OCI-M2 (cell line): Measurements from ENCODE around the gene SCN9A.
"Not testable (repeated sequence)": the region's sequence is repeated elsewhere in the genome, so short reads cannot be mapped to it uniquely, and the experiment has no call there.

ENCODE experiments used
- DNase-seq: peaks from one replicate; lab custom pipeline; 2025; ENCODE audit not compliant: unreplicated experiment; lab: John Stamatoyannopoulos, UW

SCN9A gene

DNA sequence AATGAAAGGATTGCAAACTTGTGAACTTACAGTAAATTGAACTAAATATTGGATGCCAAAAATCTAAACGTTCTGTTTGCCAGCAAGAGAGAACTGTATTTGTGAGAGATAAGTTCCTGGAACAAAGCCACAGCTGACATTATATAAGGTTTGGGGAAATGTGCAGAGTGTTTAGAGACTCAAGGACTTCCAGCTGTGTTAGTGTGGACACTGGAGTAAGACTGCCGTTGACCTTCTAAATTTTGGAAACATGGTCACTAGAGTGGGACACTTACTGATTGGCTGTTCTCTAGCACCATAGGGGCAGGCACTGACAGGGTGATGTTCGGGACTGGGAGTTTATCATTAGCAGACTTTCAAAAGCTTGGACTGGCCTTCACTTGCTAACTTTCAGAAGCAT, 40.5 kb downstream of the SCN9A start:
- no peak for DNase-seq

DNA sequence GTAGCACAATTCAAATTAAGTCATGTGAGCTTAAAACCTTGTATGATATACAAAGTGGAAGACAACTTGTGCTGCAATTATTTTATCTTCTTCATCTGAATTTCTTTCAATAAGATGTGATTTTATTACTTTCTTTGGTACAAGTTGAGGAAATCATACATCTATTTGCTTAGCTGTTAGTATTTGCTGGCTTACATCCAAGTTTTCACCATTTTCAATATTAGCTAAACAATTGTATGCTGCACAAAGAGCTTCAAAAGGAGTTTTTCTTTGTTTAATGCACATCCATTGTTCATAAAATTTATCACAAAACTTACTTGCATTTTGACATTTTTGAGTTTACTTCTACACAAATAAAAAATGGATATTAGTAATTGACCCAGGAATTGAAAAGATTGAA, 40.9 kb downstream of the SCN9A start:
- DNase-seq, result no peak

DNA sequence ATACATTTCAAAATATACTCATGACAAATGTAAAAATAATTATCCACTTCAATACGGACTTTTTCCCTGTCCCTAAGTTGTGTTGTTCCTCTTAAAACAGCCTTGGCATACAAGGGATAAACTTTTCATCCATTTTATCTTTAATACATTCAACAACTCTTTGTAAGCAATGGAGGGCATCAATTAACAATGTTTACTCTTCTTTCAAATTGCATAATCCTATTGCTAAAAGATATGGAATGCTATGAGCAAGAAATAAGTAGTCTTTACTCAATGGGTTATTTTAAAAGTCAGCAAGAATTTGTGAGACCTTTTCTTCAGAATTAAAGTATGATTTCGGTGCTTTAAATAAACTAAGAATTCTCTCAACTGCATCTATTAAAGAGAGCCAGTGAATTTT, 41.9 kb downstream of the SCN9A start:
- DNase-seq, result no peak

GRCh38 chr2:166332106-166332505, 43.6 kb downstream of the SCN9A start:
- no peak for DNase-seq

DNA sequence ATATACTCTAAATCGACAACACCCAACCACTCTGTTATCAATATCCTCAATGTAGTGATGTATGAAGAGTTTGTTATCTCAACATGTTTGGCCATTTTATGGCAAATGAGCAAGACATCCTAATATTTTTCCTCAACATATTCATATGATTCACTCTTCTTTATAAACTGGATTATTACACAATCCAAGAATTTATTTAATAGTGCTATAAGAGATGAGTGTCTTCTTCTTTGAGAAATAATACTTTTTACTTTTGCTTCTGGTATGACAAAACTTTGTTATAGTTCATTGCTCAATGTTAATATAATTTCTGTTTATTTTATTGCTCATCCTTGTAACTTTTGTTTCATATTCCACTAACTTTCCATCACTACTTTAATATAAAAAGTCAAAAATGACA, 44.3 kb downstream of the SCN9A start:
- no peak for DNase-seq

DNA sequence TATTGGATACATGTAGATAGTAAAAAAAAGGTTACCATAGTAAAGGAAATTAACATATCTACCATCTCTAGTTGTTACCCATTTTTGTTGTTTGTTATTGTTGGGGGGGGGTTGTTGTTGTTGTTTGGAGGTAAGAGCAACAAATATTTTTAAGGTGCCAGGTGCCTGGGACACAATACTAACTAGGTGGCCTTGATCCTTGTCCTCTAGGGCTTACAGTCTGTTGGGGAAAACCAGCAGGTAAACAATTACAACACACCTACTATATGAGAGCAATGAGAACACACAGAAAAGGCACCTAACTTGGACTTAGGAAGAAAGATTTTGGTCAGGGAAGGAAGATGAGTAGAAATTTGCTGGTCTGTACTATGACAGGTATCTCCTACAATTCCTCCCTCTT, 46.3 kb downstream of the SCN9A start:
- no peak for DNase-seq

GRCh38 chr2:166328147-166328546, 47.6 kb downstream of the SCN9A start:
- DNase-seq, result no peak

DNA sequence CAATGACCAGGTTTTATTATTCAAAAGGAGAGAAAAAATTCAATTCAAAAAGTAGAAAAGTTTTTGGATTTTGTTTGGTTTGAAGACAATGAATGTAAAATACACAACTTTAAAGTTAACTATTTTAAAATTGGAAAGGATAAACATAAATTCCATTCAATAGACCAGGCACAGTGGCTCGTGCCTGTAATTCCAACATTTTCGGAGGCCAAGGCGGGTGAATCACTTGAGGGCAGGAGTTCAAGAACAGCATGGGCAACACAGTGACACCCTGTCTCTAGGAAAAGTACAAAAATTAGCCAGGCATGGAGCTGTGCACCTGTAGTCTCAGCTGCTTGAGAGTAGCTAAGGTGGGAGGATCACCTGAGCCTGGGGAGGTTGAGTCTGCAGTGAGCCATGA, 54.7 kb downstream of the SCN9A start:
- DNase-seq, result no peak

GRCh38 chr2:166314022-166314759, 61.6 kb downstream of the SCN9A start:
- no peak for DNase-seq

DNA sequence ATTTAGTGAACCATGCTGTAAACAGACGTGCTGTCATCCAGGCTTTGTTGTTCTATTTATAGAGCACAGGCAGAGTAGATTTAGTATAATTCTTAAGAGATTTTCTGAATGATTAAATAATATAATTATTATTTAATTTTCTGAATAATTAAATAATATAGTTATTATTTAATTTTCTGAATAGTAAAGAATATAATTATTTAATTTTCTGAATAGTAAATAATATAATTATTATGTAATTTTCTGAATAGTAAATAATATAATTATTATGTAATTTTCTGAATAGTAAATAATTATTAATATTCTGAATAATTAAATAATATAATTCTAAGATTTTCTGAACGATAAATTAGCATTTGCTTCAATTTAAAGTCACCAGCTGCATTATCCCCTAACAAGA, 62.9 kb downstream of the SCN9A start:
- not testable (repeated sequence) for DNase-seq

GRCh38 chr2:166307326-166307725, 68.4 kb downstream of the SCN9A start:
- no peak for DNase-seq

- DNase-seq, result no peak
These were observed 71.1 kb downstream of the SCN9A start for GRCh38 chr2:166304656-166305055.

- no peak for DNase-seq
These were observed 73.7 kb downstream of the SCN9A start for GRCh38 chr2:166302036-166302435.

- no peak for DNase-seq
These were observed 77.8 kb downstream of the SCN9A start for GRCh38 chr2:166297951-166298350.

DNA sequence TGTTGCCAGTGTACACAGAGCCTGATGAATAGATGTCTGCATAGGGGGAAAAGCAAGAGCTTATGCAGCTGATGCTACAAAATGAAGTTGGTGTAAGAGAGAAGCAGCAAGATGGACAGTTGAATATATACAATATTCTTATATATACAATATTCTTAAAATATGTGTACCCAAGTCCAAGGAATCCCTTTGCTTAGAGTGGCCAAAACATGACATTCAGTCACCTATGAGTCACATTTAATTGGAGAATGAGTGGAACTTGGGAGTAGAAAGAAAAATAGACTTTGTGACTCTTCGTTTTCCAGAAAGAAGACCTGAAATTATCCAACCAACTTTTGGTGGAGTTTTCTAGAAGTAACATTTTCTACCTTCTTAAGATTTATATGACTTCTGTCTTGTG, 81.8 kb downstream of the SCN9A start:
- no peak for DNase-seq

DNA sequence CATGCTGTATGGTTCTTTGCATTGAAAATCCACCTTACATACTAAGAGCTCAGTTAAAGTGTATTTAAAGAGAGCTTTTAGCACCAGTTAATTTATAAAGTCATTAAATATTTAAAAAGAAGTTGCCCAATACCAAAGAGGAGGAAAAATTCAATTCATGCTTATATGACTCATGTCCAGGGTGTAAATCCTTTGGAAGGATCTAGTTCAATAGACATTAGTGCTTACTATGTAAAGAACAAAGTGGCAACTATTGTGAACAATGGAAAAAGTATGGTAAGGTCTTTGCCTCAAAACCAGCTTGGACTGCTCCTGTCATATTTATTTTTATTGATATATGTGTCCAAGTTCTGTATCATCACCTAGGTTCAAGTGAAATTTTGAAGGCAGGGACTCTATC, 90.5 kb downstream of the SCN9A start:
- no peak for DNase-seq

- DNase-seq, result no peak
These were observed 91.4 kb downstream of the SCN9A start for GRCh38 chr2:166284359-166284758.

- DNase-seq, result no peak
These were observed 93.6 kb downstream of the SCN9A start for GRCh38 chr2:166282154-166282553.

DNA sequence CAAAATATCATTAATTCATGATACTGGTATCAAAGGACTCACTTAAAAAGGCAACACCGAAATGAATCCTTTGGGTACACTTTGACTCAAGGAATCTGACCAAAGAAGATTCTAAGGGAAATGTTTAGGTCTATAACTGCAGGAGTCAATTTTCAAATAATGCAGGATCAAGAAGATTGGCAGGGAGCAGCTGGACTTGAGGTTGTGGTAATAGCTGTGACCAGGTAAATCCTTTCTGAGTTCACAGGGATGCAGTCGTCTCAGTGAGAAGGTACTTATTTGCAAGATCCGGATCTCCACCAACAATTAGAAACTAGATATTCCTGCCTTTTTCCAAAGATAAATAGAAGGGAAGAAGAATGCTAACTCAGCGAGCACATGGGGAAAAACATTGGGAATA, 96.9 kb downstream of the SCN9A start:
- DNase-seq, result no peak

DNA sequence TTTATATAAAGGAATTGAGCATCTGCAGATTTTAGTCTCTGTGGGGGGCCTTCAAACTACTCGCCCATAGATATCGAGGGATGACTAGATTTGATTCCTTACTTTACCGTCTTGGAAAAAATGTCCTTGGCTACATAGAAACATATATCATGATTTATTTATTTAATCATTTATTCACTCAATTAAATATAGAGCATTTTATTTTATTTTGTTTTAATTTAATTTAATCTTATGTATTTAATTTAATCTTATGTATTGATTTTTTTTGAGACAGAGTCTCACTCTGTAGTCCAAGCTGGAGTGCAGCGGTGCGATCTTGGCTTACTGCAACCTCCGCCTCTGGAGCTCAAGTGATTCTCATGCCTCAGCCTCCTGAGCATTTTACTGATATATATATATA, 105.4 kb downstream of the SCN9A start:
- DNase-seq, result no peak

GRCh38 chr2:166269322-166269721, 106.4 kb downstream of the SCN9A start:
- no peak for DNase-seq

- no peak for DNase-seq
These were observed 117.9 kb downstream of the SCN9A start for GRCh38 chr2:166257859-166258258.

- no peak for DNase-seq
These were observed 118.8 kb downstream of the SCN9A start for GRCh38 chr2:166256896-166257295.
